Right cardiac atrium (tissue), 5 donors: ENCODE measurements around the gene CDH4. TPM values are rescaled to one million over a fixed set of nuclear protein-coding genes. Genes with fewer than 3 reads are reported as not detected.

Source experiments
- ATAC-seq, 2 donors: fragments of 200-7000 bp; cut with Tn5 transposase; one replicate each; pipeline versions ENCODE4 v1.8.0 to v1.9.1; 2020; ENCODE audit warnings: moderate library complexity in 2 of 2, mild to moderate bottlenecking in 1 of 2
- DNase-seq, 3 donors: peaks; one replicate each; pipeline ENCODE4 v3.0.0-alpha.2; 2020
- H3K27ac ChIP-seq: one replicate; pipeline ENCODE4 v1.5.1; 2013; ENCODE audit warnings: mild to moderate bottlenecking, low read length, control low read depth, moderate library complexity
- H3K27me3 ChIP-seq: one replicate; pipeline ENCODE4 v1.6.1; 2013; ENCODE audit not compliant: control insufficient read depth, insufficient read depth
- H3K4me1 ChIP-seq: one replicate; pipeline ENCODE4 v1.6.1; 2013; ENCODE audit warnings: low read length; ENCODE audit not compliant: control insufficient read depth, insufficient read depth
- H3K4me3 ChIP-seq: one replicate; pipeline ENCODE4 v1.5.1; 2013; ENCODE audit warnings: low read length, control low read depth
- H3K9me3 ChIP-seq: one replicate; pipeline ENCODE4 v1.6.1; 2013; ENCODE audit warnings: low read length; ENCODE audit not compliant: control insufficient read depth
- WGBS: extraction: QIAGEN DNeasy Blood & Tissue Kit; methylation state at CpG from one replicate; pipeline ENCODE4 v1.1.7; 2013; 5-methylcytosine and 5-hydroxymethylcytosine counted together
- intact Hi-C, 4 donors: fragments of 100-400 bp; cut with DNase I; formaldehyde crosslinking; loops; one replicate each; pipeline versions ENCODE4 v1.11.0 to v1.14.0; 2022 to 2023
- polyA plus RNA-seq: library from polyadenylated mRNA; stranded (reverse); fragments of 200-250 nt; gene quantifications from one replicate; pipeline ENCODE4 v1.2.3, GENCODE V29; 2013
- total RNA-seq, 4 donors: library from RNA; stranded (reverse); fragmentation: NEBNext Ultra II Directional; extraction: Animal tissue kit (Norgen Biotek cat#: 25700); gene quantifications; one replicate each; pipeline ENCODE4 v1.2.1, GENCODE V29; 2021
- donor health status: healthy with polysubstance abuse.
- donor health status: DM: no; HTN: yes; CAD: no.
- donor health status: DM: no; HTN: no; CAD: no.
- donor health status: DM: no; HTN: yes; CAD: no; lungs with severe emphysema.
- donor health status: DM: yes; HTN: yes; CAD: no.

The CDH4 gene
- total and polyA plus RNA-seq, 5 donors: 0.21 to 1.0 (median 0.39) TPM

DNA sequence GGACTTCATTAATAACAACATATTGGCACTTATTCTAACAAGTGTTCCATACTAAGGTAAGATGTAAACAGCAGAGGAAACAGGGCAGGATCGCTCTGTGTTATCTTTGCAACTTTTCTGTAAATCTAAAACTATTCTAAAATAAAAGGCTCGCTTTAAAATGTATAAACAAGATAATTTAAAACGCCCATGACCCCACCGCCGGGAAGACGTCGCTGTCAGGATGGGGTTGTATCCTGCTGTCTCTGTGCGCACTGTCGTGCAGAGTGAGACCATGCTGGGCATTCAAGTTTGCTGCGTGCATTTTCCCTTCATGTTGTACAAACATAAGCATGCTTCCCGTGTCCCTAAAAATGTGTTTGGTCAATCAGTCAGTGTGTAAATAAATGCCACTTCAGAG, 255.7 kb downstream of the CDH4 start:
- 79% methylated on average over 11 of the region's 11 CpGs for WGBS
- intact Hi-C loops: no loop called here

DNA sequence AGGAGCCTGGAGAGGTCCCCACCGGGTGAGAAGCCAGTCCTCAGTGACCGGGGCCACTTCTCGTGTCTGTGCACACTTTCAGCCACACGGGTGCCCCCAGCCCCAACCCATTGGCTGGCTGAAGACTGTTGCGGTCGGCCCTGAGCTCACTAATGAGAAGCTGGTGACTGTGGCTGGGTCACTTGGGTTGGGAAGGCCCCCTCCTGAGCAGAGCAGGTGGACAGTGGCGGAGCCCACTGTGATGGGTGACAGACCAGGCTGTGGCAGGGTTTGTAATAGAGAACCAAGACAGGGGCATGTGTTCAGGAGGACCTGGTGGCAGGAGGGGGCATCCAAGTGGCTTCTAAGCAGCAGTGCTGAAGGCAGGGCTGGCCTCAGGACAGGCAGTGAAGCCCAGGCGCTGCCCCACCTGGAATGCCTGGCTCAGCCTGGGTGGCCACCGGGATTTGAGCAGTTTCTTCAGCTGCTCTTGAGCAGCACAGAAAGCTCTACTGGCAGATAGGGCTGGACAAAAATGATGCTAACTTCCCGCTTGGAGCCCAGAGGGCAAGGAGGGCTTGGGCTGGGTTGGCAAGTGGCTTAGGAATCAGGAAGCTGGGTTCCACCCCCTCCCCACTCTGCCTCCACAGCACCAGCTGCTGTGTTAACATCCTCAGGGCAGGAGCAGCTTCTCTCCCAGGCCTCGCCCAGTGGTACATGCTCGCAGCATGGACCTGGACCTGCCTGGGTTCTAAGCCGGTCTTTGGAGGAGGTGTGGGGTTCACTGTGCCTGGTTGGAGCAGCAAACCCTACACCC, 256.4 kb downstream of the CDH4 start:
- no peaks in the 10 kb centered on the region for H3K4me1 ChIP-seq
- DNase-seq (no peak), ATAC-seq (no peak)
- intact Hi-C loops: no loop called here
- H3K9me3 ChIP-seq: no peaks in the 10 kb centered on the region
- H3K27ac ChIP-seq: no peak overlapping the region
- H3K4me3 ChIP-seq: no peak overlapping the region
- H3K27me3 ChIP-seq: no peaks in the 10 kb centered on the region
- WGBS: 80% methylated on average over 13 of the region's 13 CpGs

More for the DNA sequence above, 255.7 kb downstream of the CDH4 start:
- no peak for ATAC-seq
- Histone ChIP-seq H3K4me3 (no peak overlapping the region), H3K4me1 (no peaks in the 10 kb centered on the region), H3K27me3 (no peaks in the 10 kb centered on the region), H3K9me3 (no peaks in the 10 kb centered on the region), H3K27ac (no peak overlapping the region)
- DNase-seq: no peak

DNA sequence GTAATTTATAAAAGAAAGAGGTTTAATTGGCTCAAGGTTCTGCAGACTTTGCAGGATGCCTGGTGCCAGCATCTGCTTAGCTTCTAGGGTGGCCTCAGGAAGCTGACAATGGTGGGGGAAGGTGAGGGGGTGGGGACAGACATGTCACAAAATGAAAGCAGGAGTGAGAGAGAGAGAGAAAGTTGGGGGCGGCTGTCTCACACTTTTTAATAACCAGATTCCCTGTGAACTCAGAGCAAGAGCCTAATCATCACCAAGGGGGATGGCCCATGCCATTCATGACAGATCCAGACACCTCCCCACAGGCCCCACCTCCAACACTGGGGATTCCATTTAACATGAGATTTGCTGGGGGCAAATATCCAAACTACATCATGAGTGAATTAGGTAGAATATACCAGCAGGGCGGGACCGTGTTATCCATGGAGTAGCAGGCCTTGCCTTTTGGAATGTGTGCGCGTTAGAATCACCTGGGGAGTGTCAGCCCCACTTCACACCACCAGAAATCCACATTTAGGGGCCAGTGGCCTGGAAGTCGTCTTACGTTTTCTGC, 258.8 kb downstream of the CDH4 start:
- Histone ChIP-seq H3K9me3 (no peaks in the 10 kb centered on the region), H3K4me1 (no peaks in the 10 kb centered on the region), H3K27me3 (no peaks in the 10 kb centered on the region), H3K27ac (no peak overlapping the region), H3K4me3 (no peak overlapping the region)
- no peak for DNase-seq
- 73% methylated on average over 7 of the region's 7 CpGs for WGBS
- ATAC-seq: no peak
- intact Hi-C loops: no loop called here

DNA sequence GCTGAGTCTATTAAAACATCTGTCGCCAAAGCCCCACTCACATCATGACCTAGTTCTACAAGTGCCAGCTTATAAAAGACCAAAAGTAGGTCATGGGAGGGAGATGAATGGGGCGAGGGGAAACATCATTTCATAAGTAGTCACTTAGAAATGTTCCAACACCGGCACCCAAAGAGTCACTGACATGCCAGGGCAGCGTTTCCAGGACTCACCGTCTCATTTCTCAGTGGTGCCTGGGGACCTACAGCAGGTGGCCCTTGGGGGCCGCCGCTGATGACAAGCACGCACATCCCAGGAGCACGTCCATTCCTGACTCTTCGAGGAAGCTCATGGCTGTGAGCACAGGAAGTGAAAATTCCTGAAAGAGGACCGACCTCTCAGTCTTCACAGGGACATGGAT, 260.4 kb downstream of the CDH4 start:
- WGBS: 82% methylated on average over 11 of the region's 11 CpGs
- intact Hi-C loops: no loop called here
- no peaks in the 10 kb centered on the region for H3K9me3 ChIP-seq
- no peak for DNase-seq
- no peaks in the 10 kb centered on the region for H3K27me3 ChIP-seq
- no peak overlapping the region for H3K4me3 ChIP-seq
- no peak overlapping the region for H3K27ac ChIP-seq
- H3K4me1 ChIP-seq: no peaks in the 10 kb centered on the region
- ATAC-seq: no peak

DNA sequence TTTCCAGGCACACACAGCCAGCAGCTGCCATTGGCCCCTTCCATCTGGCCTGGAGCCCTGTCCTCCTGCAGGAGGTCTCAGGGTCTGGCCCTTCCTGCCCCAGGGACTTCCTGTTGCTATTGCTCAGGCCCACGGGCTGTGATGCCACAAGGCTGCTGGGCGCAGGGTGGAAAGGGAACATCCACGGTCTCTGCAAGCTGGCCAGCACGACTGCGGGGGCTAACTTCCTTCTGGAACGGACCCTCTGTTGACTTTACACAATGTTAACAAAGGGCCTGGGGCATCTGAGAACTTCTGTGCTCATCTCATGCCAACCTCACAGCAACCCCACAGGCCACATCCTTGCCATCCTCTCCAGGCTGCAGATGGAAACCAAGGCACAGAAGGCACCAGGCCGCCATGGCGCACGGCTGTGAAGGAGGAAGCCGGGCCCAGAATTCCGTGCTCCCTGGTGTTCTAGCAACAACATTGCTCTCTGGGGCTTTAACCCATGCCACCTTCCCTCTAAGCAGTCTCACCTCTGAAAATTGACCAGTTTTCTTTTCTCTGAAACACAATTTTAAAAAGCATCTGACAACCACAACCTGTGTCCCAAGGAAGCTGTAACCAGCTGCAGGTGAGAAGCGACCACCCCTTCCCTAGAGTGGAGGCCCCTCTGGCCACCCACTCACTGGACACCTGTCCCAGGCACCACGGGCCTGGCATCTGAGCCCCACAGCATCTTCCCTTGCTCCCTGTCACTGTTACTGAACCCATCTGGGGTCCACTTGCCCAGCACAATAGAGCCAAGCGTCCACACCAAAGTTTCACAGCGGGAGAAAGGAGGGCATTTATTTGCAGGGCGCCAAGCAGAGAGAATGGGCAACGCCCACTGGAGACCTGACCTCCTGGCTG, 261.3 kb downstream of the CDH4 start:
- ATAC-seq: no peak
- Histone ChIP-seq H3K4me1 (no peaks in the 10 kb centered on the region), H3K27ac (no peak overlapping the region), H3K9me3 (no peaks in the 10 kb centered on the region), H3K4me3 (no peak overlapping the region), H3K27me3 (no peaks in the 10 kb centered on the region)
- no peak for DNase-seq
- intact Hi-C loops: no loop called here
- WGBS: 78% methylated on average over 17 of the region's 17 CpGs

DNA sequence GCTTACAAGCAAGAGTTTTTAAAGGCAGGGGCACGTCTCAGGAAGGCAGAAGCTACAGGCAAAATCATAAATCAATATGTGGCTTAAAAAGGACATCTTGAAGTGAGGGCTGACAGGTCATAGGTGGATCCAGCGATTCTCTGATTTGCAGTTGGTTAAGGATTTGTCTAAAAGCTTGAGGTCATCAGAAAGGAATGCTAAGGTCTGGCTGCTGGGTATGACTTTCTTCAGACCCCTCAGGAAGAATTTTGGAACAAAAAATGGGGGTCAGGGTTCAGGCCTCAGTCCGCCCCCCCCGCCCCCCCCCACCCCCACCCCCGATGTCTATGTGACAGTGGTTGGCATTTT, 261.9 kb downstream of the CDH4 start:
- Histone ChIP-seq H3K27me3 (no peaks in the 10 kb centered on the region), H3K27ac (no peak overlapping the region), H3K4me1 (no peaks in the 10 kb centered on the region), H3K9me3 (no peaks in the 10 kb centered on the region), H3K4me3 (no peak overlapping the region)
- 49% methylated on average over 5 of the region's 5 CpGs for WGBS
- no peak for ATAC-seq
- intact Hi-C loops: no loop called here
- DNase-seq: no peak

DNA sequence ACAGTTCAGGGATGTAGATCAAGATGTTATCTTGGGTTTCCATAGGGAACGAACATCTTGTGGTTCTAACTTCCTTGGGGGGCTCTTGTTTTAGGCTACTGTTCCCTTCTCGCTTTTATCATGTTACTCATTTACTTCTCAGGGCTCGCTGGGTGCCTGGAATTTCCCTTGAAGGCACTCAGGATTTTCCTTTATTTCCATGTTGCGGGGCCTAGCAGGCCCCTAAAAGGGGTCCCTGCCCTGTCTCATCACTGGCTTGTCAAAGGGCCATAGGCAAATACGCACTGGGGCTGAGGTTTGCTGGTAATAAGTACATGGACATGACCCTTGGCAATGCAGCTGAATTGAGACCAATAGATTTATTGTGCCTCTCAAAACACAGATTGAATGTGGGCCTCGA, 262.3 kb downstream of the CDH4 start:
- Histone ChIP-seq H3K9me3 (no peaks in the 10 kb centered on the region), H3K27ac (no peak overlapping the region), H3K27me3 (no peaks in the 10 kb centered on the region), H3K4me3 (no peak overlapping the region), H3K4me1 (no peaks in the 10 kb centered on the region)
- no peak for DNase-seq
- no peak for ATAC-seq
- intact Hi-C loops: no loop called here
- 73% methylated on average over 6 of the region's 6 CpGs for WGBS

DNA sequence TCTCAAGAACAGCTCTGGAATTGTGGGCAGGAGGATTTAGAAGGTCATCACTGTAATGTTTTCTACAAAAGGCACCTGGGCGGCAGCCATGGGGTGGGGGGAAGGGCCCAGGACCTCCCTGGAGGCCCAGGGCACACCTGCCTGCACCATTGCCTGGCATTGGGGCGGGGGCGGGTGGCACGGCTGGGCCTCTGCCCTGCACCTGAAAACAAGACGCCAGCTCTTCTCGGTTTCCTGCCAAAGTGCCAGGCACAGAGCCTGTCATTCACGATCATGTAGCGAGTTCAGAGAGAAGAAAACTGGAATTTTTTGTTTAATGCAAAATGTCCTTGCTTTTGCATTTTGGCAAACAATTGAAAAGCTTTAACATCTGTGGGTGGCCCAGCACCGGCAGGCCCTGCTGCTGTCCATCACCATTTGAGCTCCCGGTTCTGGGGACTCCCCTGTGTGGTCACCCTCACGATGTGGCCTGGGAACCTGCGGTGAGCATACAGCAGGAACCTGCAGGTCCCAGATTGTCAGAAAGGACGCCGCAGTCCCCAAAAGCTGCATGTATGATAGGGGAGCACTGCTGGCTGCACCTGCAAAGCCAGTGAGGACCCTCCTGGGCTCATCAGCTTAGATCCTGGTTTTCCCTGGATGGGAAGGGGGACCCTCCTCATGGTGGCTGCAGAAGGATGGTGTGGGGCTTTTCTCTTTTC, 262.9 kb downstream of the CDH4 start:
- 84% methylated on average over 14 of the region's 14 CpGs for WGBS
- H3K9me3 ChIP-seq: no peaks in the 10 kb centered on the region
- H3K4me3 ChIP-seq: no peak overlapping the region
- no peaks in the 10 kb centered on the region for H3K4me1 ChIP-seq
- DNase-seq (no peak), ATAC-seq (no peak)
- no peaks in the 10 kb centered on the region for H3K27me3 ChIP-seq
- intact Hi-C loops: no loop called here
- H3K27ac ChIP-seq: no peak overlapping the region

DNA sequence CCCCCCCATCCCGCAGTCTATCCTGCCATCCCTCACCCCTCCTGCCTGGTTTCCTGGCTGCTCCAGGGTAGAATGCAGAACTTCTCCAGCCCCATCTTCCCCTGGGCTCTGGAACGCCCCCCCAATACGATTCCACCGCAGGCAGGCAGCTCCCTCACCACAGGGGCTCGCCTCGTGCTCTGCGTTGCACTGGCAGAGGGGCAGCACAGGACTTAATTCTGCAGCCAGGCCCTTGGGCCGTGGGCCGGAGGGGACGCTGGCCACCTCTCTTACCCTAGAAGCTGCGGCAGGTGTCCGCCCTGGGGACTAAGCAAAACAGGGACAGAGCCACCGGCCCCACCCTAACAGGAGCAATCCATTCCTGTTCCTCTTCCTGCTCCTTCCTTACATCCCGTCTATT, 263.9 kb downstream of the CDH4 start:
- Histone ChIP-seq H3K4me3 (no peak overlapping the region), H3K4me1 (no peaks in the 10 kb centered on the region), H3K9me3 (no peaks in the 10 kb centered on the region), H3K27me3 (no peaks in the 10 kb centered on the region), H3K27ac (peak overlapping the region; percentile 16)
- WGBS: 59% methylated on average over 14 of the region's 14 CpGs
- intact Hi-C loops: no loop called here
- ATAC-seq (no peak), DNase-seq (no peak)

DNA sequence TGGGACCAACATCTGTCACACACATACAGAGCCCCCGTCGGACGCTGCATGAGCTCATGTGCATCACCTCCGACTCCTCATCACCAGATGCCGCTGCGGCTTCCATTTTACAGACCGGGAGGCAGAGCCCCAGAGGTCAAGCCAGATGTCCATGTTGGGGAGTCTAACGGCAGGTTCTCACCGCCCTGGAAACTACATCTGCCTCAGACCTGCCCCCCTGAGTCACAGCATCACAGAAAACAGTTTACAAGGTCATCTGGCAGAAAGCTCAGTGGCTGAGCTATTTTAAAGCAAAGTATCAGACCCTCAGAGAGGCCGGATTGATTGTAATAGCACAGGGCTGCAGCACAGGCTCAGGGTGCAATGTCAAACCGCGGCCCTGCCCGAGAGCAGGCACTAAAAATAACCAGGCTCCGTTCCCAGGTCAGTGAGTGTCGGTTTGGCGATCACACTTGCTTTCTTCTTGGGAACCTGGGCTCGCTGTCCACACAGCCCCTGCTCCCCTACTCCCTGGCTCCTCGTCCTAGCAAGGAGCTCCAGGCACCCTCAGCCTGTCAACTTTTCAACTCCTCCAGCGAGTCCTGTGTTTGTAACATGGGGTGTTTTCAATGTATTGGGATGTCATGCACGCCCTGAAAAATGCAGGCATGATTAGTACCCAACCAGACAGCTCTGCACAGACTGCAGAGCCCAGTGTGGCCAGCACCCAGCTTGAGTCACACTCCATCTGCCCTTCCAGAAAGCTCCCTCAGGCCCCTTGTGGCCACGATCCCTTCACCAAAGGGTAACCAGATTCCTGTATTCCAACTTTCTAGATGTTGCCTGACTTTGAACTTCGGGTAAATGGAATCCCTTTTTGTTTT, 264.5 kb downstream of the CDH4 start:
- 42% methylated on average over 22 of the region's 22 CpGs for WGBS
- intact Hi-C loops: no loop called here
- no peaks in the 10 kb centered on the region for H3K4me1 ChIP-seq
- no peak overlapping the region for H3K4me3 ChIP-seq
- ATAC-seq (peak; percentile 82 to 89), DNase-seq (no peak)
- H3K27me3 ChIP-seq: no peaks in the 10 kb centered on the region
- H3K27ac ChIP-seq: peak overlapping the region; percentile 38
- H3K9me3 ChIP-seq: no peaks in the 10 kb centered on the region
